Bone marrow (tissue), 2 donors: ENCODE results near the gene SHMT2.

Source experiments
- DNase-seq, 2 donors: peaks; one replicate each; lab custom pipeline; 2025; lab: John Stamatoyannopoulos, UW

SHMT2 gene

GRCh38 chr12:57229634-57230380 is at the start of gene SHMT2:
SHMT2 (plus strand) TSS chr12:57229711; CDS start chr12:57229779, 68 bp downstream.
- peak; percentile 68 to 84 for DNase-seq

- no peak for DNase-seq
These were observed 49.1 kb upstream of the SHMT2 start for GRCh38 chr12:57180321-57180989.

GRCh38 chr12:57181072-57181471 is 48.4 kb upstream of the SHMT2 start:
- DNase-seq = no peak

- DNase-seq = no peak
These were observed 47.9 kb upstream of the SHMT2 start for GRCh38 chr12:57181561-57182155.

GRCh38 chr12:57182918-57183575 is 46.5 kb upstream of the SHMT2 start:
- peak; percentile 40 to 56 for DNase-seq

GRCh38 chr12:57183939-57184725 is 45.4 kb upstream of the SHMT2 start:
- no peak for DNase-seq

- DNase-seq = no peak
These were observed 44.1 kb upstream of the SHMT2 start for GRCh38 chr12:57185403-57185802.

GRCh38 chr12:57185906-57186508 is 43.5 kb upstream of the SHMT2 start:
- no peak for DNase-seq

GRCh38 chr12:57187222-57188089 is 42.1 kb upstream of the SHMT2 start:
- no peak for DNase-seq

GRCh38 chr12:57188090-57188425 is 41.5 kb upstream of the SHMT2 start:
- DNase-seq = no peak

- no peak for DNase-seq
These were observed 39.5 kb upstream of the SHMT2 start for GRCh38 chr12:57190037-57190436.

GRCh38 chr12:57190821-57191220 is 38.7 kb upstream of the SHMT2 start:
- DNase-seq = no peak

- no peak for DNase-seq
These were observed 38.1 kb upstream of the SHMT2 start for GRCh38 chr12:57191410-57191809.

GRCh38 chr12:57192920-57193319 is 36.6 kb upstream of the SHMT2 start:
- no peak for DNase-seq

GRCh38 chr12:57193706-57194245 is 35.7 kb upstream of the SHMT2 start:
- DNase-seq = no peak

- DNase-seq = no peak
These were observed 35.3 kb upstream of the SHMT2 start for GRCh38 chr12:57194253-57194652.

- DNase-seq = no peak
These were observed 34.3 kb upstream of the SHMT2 start for GRCh38 chr12:57195186-57195585.

- no peak for DNase-seq
These were observed 33.7 kb upstream of the SHMT2 start for GRCh38 chr12:57195611-57196371.

GRCh38 chr12:57196439-57196838 is 33.1 kb upstream of the SHMT2 start:
- no peak for DNase-seq
